Fibroblast of lung (primary cell): ENCODE results near the gene LSS.

Experiments
- EZH2 ChIP-seq: IDR thresholded peaks from 2 replicates; pipeline ENCODE4 v1.5.1; 2012; ENCODE audit warnings: low read length, control low read depth, mild to moderate bottlenecking; ENCODE audit errors: missing control alignments
- TF ChIP-seq, protein P1 (sequence below), 2 donors: IDR thresholded peaks in 1 of 2; conservative IDR thresholded peaks in 1 of 2; 1 replicate in 1 of 2; 2 replicates in 1 of 2; pipeline ENCODE4 v1.5.1; 2011 to 2012; ENCODE audit warnings: low read length in 2 of 2, control low read depth in 1 of 2, inconsistent platforms in 1 of 2, low read depth in 1 of 2, mild to moderate bottlenecking in 1 of 2

DNA sequence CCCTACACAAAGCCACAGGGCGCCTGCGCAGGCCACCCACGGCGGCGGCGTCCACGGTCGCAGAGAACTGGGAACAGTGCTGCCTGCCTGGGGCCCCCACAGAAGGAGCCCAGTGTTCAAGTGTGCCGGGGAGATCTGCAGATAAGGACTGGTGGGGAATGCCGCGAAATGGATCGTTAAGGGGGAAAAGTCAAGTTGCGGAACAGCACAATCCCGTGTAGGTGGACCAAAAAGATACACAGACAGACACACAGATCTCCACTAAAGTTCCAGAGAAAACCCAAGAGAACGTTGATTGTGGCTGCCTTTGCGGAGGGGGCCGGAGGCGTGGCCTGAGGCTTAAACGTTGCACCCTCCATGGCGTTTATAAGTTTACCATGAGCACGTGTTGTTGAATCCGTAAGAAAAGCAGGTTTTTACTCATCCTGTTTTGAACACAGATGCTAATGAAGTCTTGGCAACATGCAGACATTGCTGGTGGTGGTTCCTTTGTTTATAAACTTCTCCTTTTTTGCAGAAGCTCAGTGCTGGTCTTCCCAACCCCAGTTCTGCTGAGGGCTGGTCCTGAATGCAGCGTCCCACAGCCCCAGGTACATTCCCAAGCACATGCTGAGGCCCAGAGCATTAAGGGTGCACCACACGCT, 48.4 kb downstream of the LSS start:
- TF ChIP-seq, protein P1, sequence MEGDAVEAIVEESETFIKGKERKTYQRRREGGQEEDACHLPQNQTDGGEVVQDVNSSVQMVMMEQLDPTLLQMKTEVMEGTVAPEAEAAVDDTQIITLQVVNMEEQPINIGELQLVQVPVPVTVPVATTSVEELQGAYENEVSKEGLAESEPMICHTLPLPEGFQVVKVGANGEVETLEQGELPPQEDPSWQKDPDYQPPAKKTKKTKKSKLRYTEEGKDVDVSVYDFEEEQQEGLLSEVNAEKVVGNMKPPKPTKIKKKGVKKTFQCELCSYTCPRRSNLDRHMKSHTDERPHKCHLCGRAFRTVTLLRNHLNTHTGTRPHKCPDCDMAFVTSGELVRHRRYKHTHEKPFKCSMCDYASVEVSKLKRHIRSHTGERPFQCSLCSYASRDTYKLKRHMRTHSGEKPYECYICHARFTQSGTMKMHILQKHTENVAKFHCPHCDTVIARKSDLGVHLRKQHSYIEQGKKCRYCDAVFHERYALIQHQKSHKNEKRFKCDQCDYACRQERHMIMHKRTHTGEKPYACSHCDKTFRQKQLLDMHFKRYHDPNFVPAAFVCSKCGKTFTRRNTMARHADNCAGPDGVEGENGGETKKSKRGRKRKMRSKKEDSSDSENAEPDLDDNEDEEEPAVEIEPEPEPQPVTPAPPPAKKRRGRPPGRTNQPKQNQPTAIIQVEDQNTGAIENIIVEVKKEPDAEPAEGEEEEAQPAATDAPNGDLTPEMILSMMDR (conservative IDR thresholded peaks at IDR 0.05 in 1 of 2, IDR thresholded peaks at IDR 0.05 in 1 of 2; ENCODE audit: low read depth in 1 of 2, low read length in 2 of 2), result no peak
- TF ChIP-seq EZH2, result no peak
